HepG2 (cell line): ENCODE measurements around the gene ETFB. TPM values are rescaled to one million over a fixed set of nuclear protein-coding genes. Genes with fewer than 3 reads are reported as not detected.
A peak's percentile ranks its signal among the peaks of the same experiment; 100 is the strongest.

Experiments
- ATF7-NPFF ChIP-seq: sonication (generic); formaldehyde crosslinking; IDR thresholded peaks from 2 replicates; pipeline ENCODE4 v1.8.1; 2023; ENCODE audit warnings: mild to moderate bottlenecking, low read depth, missing genetic modification reagents, moderate library complexity
- ATM ChIP-seq: fragments of 450-650 bp; IDR thresholded peaks from 2 replicates; pipeline ENCODE4 v1.7.1; 2017; ENCODE audit warnings: mild to moderate bottlenecking, borderline replicate concordance
- CBFB ChIP-seq: sonication (generic); formaldehyde crosslinking; IDR thresholded peaks from 2 replicates; pipeline ENCODE4 v1.4.0; 2020; ENCODE audit warnings: missing genetic modification reagents
- DR1 ChIP-seq: sonication (generic); formaldehyde crosslinking; IDR thresholded peaks from 2 replicates; pipeline ENCODE4 v1.8.0; 2021; ENCODE audit warnings: mild to moderate bottlenecking, missing genetic modification reagents, inconsistent platforms
- HDAC1 ChIP-seq: sonication (generic); formaldehyde crosslinking; IDR thresholded peaks from 2 replicates; pipeline ENCODE4 v1.5.1; 2020; ENCODE audit warnings: mild to moderate bottlenecking, missing genetic modification reagents
- HOXD1 ChIP-seq: sonication (generic); formaldehyde crosslinking; IDR thresholded peaks from 2 replicates; pipeline ENCODE4 v1.5.0; 2020; ENCODE audit warnings: missing genetic modification reagents
- JUN ChIP-seq: sonication (generic); formaldehyde crosslinking; IDR thresholded peaks from 2 replicates; pipeline ENCODE4 v1.4.0; 2020; ENCODE audit warnings: mild to moderate bottlenecking, missing genetic modification reagents
- KIAA2018 ChIP-seq: sonication (generic); formaldehyde crosslinking; IDR thresholded peaks from 2 replicates; pipeline ENCODE4 v1.5.0; 2020; ENCODE audit warnings: mild to moderate bottlenecking, missing genetic modification reagents, borderline replicate concordance
- KMT2B ChIP-seq: IDR thresholded peaks from 2 replicates; pipeline ENCODE4 v1.6.1; 2016; ENCODE audit warnings: missing genetic modification reagents, missing compliant biosample characterization
- MED8 ChIP-seq: sonication (generic); formaldehyde crosslinking; IDR thresholded peaks from 2 replicates; pipeline ENCODE4 v1.8.1; 2023; ENCODE audit warnings: mild to moderate bottlenecking, missing genetic modification reagents; ENCODE audit not compliant: insufficient replicate concordance
- PHF21A ChIP-seq: sonication (generic); formaldehyde crosslinking; IDR thresholded peaks from 2 replicates; pipeline ENCODE4 v1.5.0; 2020; ENCODE audit warnings: mild to moderate bottlenecking, missing genetic modification reagents
- SAP130 ChIP-seq: IDR thresholded peaks from 2 replicates; pipeline ENCODE4 v1.6.1; 2016; ENCODE audit warnings: low read depth
- YY1 ChIP-seq: IDR thresholded peaks from 2 replicates; pipeline ENCODE4 v1.6.1; 2011; ENCODE audit warnings: low read length, low read depth, moderate library complexity, mild to moderate bottlenecking; ENCODE audit not compliant: insufficient read depth, insufficient replicate concordance
- ZBTB25 ChIP-seq: IDR thresholded peaks from 2 replicates; pipeline ENCODE4 v1.6.1; 2018; ENCODE audit warnings: missing genetic modification reagents
- ZNF101 ChIP-seq: sonication (generic); formaldehyde crosslinking; IDR thresholded peaks from 2 replicates; pipeline ENCODE4 v1.4.0; 2020; ENCODE audit warnings: mild to moderate bottlenecking, low read depth, missing genetic modification reagents, borderline replicate concordance
- ZNF383 ChIP-seq: sonication (generic); formaldehyde crosslinking; IDR thresholded peaks from 2 replicates; pipeline ENCODE4 v1.4.0; 2020; ENCODE audit warnings: missing genetic modification reagents, mild to moderate bottlenecking, borderline replicate concordance
- ZNF501 ChIP-seq: sonication (generic); formaldehyde crosslinking; IDR thresholded peaks from 2 replicates; pipeline ENCODE4 v1.5.1; 2020; ENCODE audit warnings: mild to moderate bottlenecking, moderate library complexity, missing genetic modification reagents
- ZNF572 ChIP-seq: sonication (generic); formaldehyde crosslinking; IDR thresholded peaks from 2 replicates; pipeline ENCODE4 v1.5.1; 2020; ENCODE audit warnings: mild to moderate bottlenecking, missing genetic modification reagents
- ZNF761 ChIP-seq: sonication (generic); formaldehyde crosslinking; conservative IDR thresholded peaks from 2 replicates; pipeline ENCODE4 v1.4.0; 2020; ENCODE audit warnings: mild to moderate bottlenecking, missing genetic modification reagents
- ZUFSP ChIP-seq: sonication (generic); formaldehyde crosslinking; IDR thresholded peaks from 2 replicates; pipeline ENCODE4 v1.9.0; 2021; ENCODE audit warnings: missing genetic modification reagents, mild to moderate bottlenecking, borderline replicate concordance
- polyA plus RNA-seq, 8 experiments: library from polyadenylated mRNA; depleted of rRNA in 3 of 8; stranded (reverse) in 7 of 8; unstranded in 1 of 8; fragments of >200 nt; fragmentation: Illumina TruSeq in 4 of 8; extraction: Trizol in 4 of 8; gene quantifications; 2 replicates each; pipeline versions ENCODE4 v1.2.1 to v1.2.3, GENCODE V29; 2011 to 2016; ENCODE audit warnings: low read depth in 4 of 8, missing spikeins in 1 of 8, mixed read lengths in 1 of 8; ENCODE audit not compliant: insufficient read depth in 1 of 8
- total RNA-seq, 5 experiments: library from RNA; depleted of rRNA; stranded (reverse); fragments of >200 nt; fragmentation: Illumina TruSeq; extraction: Trizol; gene quantifications; 2 replicates each; pipeline ENCODE4 v1.2.3, GENCODE V29; 2016; ENCODE audit warnings: low read depth in 1 of 5

ETFB gene
- total and polyA plus RNA-seq, 2 of the 13 experiments (the other 11 are each of a cell fraction or from before 2014, with no cell fraction given): 678 to 1,314 TPM

- TF ChIP-seq ZNF383: no peak
- TF ChIP-seq JUN (CRISPR knock-in tag): no peak
- no peak for TF ChIP-seq ZNF101 (CRISPR knock-in tag)
- TF ChIP-seq ZBTB25 (CRISPR knock-in tag): no peak
- no peak for TF ChIP-seq HDAC1 (CRISPR knock-in tag)
- TF ChIP-seq PHF21A: no peak
- no peak for TF ChIP-seq KMT2B (CRISPR knock-in tag)
- no peak for TF ChIP-seq MED8 (CRISPR knock-in tag)
- TF ChIP-seq HOXD1: no peak
- no peak for TF ChIP-seq YY1
- TF ChIP-seq KIAA2018 (CRISPR knock-in tag): no peak
- no peak for TF ChIP-seq DR1 (CRISPR knock-in tag)
- TF ChIP-seq SAP130: 0 out of 2 replicates have a peak, but pooled peaks have one; percentile 32
- TF ChIP-seq ATF7-NPFF (CRISPR knock-in tag): 0 out of 2 replicates have a peak, but pooled peaks have one; percentile 31
- no peak for TF ChIP-seq ATM
- no peak for TF ChIP-seq ZNF761 (CRISPR knock-in tag)
- TF ChIP-seq ZNF572: no peak
- TF ChIP-seq CBFB: no peak
- no peak for TF ChIP-seq ZNF501 (CRISPR knock-in tag)
- no peak for TF ChIP-seq ZUFSP
These were observed 18.8 kb downstream of the ETFB start (continued) for GRCh38 chr19:51347209-51347928.
